ENCODE results near the gene TPP1. TPM values are rescaled to one million over a fixed set of nuclear protein-coding genes. Genes with fewer than 3 reads are reported as not detected.

TPP1 gene
- total RNA-seq, 1 donor from 2014 or later = 100 TPM

DNA sequence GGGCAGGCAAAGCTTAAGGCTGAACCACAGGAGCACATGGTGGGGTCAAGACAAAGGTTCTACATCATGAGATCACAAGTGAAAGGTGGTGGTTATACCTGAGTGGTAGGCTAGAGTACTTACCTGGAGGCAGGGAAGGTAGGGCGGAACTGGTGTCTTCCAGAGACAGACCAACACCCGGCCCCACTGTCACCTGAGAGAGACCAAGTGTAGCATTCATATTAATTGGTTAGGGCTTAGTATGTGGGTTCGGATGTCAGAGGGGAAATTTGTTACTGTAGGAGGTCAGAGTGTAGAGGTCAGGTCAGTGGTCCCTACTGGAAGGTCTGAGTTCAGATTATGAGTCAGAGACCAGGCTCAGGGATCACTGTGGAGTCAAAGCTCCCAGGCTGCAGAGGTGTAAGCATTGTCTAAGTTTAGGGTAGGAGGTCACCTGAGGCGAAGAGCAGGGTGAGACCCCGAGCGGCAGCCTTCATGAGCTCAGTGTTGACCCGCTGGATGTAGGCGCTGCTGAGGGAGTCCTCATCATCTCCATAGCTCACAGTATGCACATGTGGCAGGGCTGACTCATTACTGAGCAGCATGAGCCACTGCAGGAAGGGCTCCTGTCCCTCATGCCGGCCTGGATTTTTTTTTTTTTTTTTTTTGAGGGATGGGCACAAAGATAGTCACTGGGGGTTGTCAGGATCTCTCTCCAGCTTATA, 3.2 kb downstream of the TPP1 start:
- DNase-seq (ENCODE audit: low spot score) = no peak
- intact Hi-C loops (cut with DNase I) = loop anchor here (5.0 kb wide), 1 partner anchor 66 kb away; the partner anchor contains the start of gene MRPL17
- no peak for ATAC-seq

DNA sequence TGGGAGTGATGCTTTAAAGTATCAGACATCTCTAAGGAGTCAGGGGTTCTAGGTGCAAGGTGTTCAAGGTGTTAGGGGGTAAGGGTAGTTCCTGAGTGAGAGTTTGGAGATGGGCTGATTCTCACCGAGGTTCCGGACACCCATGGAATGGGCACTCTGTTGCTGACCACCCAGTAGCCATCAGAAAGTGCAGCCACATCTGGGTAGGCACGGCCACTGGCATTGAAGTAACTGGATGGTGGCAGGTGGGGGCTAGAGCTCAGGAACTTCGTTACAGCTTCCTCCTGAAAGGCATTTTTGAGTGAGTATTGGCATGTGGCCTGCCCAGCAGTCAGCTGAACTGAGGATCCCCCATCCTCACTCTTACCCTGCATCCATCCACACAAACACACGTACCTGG, 4.2 kb downstream of the TPP1 start:
- ATAC-seq = no peak
- DNase-seq (ENCODE audit: low spot score) = no peak

DNA sequence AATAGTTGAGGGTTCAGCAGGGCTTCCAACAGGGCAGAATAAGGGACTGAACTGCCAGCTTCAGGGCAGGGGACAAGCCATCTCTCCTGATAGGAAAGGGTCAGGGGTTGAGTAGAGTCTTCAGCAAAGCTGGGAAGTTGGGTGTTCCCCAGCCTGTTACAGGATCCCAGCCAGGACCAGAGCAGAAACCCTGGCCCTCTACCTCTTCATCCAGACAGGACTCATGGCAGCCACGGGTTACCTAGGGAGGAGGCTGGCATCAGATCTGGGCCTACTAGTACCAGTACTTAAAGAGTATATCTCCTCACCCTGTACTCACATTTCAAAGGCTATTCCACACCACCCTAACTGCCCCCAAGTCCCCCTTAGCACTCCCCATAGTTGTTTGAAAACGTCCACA, 4.8 kb downstream of the TPP1 start:
- no peak for DNase-seq (ENCODE audit: low spot score)
- intact Hi-C loops (cut with DNase I) = no loop called here
- ATAC-seq = no peak

More for the DNA sequence above, 4.2 kb downstream of the TPP1 start:
- intact Hi-C loops (cut with DNase I) = loop anchor here (5.0 kb wide), 1 partner anchor 67 kb away; the partner anchor contains the start of gene MRPL17

DNA sequence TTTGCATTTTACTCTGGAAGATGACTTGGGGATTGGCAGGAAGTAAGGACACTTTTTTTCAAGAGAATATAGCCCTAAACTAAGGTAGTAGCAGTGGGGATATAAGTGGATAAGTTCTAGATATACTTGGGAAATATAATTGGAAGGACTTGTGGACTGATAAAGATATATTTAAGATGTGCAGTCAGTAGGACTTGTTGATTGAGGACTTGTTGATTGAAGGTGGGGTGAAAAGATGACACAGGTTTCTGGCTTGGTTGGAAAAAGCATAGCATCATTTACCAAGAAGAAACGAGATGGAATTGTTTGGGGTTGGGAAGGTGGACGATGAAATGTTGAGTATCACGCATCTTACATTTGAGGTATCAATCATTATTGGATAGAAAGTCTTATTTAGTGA, 5.7 kb downstream of the TPP1 start:
- intact Hi-C loops (cut with DNase I) = no loop called here
- ATAC-seq (no peak), DNase-seq (ENCODE audit: low spot score) (no peak)

DNA sequence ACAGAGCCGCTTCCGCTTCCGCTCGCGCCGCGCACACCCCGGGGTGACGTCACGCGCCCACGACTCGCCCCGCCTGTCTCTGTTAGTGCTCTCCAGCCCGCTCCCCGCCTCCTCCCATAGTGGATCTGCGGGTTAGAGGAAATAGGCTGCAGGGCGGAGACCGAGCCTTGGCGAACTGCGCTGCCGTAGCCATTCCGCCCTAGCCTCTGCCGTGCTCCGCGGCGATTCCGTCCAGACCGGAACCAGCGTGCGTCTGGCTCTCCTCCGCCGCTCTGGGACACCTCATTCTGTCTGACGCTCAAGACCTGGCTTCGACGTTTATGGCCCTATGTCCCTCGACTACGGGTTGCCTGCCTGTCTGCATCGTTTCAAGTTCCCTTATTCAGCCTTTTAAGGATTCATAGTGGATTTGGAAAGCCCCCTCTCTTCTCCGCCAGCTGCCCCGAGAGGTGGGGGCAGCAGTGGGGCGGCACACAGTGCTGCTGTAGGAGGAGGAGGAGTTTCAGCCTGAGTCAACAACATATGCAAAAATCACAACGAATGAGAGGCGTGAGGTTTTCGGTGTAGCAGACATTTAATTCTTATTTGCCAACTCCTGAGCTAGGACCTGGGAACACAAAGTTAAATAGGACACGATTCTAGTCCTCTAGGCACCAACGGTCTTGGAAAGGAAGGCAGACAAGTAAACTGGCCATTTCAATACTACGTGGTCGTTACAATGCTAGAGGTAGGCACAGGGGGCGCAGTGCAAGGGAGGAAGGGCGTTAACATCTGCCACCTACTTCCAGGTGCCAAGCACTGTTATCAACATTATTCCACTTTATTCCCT, 6.8 kb downstream of the TPP1 start, which contains the start of gene TAF10:
Gene TAF10, minus strand, starts transcription at position 4 of the 829 bp plus-strand sequence. CDS start 27 bp downstream, outside the sequence.
- ATAC-seq (peak; percentile 97), DNase-seq (ENCODE audit: low spot score) (peak; percentile 99)
- intact Hi-C loops (cut with DNase I) = no loop called here

DNA sequence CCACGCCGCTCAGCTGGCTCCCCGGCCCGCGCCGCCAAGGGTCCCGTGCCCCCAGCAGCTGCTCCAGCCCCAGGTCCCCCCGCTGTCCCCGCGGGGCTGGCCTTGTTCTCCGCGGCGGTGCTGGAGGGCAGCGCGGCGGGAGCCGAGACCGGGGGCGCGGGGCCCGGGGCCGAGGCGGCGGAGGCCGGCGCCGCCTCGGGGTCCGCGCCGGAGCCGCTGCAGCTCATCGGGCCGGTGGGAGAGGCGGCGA, 7.3 kb downstream of the TPP1 start:
- intact Hi-C loops (cut with DNase I) = no loop called here
- no peak for DNase-seq (ENCODE audit: low spot score)
- ATAC-seq = no peak

DNA sequence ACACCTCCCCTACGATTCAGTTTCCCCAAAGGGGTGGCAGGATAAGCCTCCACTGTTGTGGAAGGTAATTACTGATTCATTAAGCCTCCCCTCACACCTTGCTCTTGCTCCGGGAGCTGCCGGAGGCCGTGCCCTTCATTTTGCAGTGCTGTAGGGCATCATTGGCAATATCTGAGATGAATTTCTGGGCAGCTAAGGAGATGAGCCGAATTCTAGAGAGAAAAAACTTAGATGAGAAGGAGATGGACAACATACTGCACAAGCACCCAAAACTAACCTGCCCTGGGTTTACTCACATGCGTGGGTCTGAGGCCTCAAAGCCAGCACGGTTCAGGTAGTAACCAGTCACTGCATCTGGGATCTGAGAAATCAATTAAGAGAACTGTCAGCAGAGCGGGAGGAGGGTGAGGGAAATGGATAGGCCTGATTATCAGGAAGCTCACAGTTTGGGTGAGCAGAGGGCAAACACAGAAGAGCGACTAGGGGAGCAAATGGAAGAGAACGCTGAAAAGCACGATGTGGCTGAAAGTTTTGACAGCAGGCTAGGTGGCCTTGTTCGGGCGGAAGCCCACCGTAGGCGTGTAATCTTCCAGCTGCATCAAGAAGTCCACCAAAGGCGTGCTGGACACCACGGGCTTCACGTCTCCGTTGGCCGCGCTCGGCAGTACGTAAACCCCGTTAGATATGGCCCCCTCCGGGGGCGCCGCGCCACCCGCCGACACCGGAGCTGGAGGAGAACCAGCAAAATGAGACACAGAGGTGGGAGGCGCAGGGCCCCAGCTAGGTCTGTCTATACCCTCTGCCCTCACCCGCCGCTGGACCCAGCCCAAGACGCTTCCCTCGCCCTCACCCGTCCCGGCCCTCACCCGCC, 7.9 kb downstream of the TPP1 start:
- ATAC-seq = no peak
- peak; percentile 82 for DNase-seq (ENCODE audit: low spot score)

DNA sequence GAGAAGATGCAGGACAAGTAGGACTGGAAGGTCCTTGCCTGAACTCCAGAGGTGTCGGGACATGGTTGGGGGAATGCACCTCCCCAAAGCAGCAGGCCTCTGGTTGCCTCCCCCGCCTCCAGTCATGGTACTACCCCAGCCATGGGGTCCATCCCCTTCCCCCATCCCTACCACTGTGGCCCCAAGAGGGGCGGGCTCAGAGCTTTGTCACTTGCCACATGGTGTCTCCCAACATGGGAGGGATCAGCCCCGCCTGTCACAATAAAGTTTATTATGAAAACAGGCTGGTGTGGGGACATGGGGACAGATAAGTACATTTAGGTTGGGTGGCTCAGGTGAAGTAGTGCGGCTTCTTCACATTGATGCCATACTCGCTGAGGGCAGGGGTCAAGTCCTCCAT, 8.6 kb downstream of the TPP1 start:
- no peak for ATAC-seq
- DNase-seq (ENCODE audit: low spot score) = no peak
- intact Hi-C loops (cut with DNase I) = no loop called here

More for the DNA sequence above, 7.9 kb downstream of the TPP1 start:
- intact Hi-C loops (cut with DNase I) = no loop called here

DNA sequence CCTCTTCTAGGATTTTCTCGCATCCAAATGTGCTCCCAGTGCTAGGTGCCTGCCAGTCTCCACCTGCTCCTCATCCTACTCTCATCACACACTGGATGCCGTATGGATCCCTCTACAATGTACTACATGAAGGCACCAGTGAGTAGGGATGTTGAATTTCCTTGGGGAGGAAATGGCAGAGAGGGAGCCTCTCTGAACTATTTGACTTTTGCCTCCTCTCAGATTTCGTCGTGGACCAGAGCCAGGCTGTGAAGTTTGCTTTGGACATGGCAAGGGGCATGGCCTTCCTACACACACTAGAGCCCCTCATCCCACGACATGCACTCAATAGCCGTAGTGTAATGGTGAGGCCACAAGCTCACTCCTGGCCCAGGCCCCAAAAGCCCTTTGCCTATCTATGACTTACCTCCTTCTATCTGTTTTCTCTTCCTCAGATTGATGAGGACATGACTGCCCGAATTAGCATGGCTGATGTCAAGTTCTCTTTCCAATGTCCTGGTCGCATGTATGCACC, 9.7 kb downstream of the TPP1 start:
- ATAC-seq = no peak
- intact Hi-C loops (cut with DNase I) = no loop called here
- no peak for DNase-seq (ENCODE audit: low spot score)

DNA sequence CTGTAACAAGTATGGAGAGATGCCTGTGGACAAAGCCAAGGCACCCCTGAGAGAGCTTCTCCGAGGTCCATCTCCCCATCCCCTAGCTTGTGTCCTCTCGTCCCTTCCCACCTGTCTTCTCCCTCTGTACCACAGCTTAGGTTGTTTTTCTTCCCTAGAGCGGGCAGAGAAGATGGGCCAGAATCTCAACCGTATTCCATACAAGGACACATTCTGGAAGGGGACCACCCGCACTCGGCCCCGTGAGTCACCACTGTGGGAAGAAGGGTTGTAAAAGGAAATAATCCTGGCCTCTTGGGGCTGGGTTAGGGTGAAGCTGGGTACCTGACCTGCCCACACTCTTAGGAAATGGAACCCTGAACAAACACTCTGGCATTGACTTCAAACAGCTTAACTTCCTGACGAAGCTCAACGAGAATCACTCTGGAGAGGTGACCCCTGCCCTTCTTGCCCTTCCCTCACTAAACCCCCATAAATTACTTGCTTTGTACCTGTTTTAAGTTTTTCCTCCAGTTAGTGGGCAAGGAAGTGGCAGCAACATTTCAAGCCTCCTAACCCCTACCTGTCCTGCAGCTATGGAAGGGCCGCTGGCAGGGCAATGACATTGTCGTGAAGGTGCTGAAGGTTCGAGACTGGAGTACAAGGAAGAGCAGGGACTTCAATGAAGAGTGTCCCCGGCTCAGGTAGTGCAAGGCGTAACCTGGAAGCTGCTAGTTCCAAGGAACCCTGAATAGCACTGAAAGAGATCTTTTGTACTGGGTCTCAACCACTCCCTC, 10.3 kb downstream of the TPP1 start:
- intact Hi-C loops (cut with DNase I) = no loop called here
- DNase-seq (ENCODE audit: low spot score) = no peak
- ATAC-seq = no peak

DNA sequence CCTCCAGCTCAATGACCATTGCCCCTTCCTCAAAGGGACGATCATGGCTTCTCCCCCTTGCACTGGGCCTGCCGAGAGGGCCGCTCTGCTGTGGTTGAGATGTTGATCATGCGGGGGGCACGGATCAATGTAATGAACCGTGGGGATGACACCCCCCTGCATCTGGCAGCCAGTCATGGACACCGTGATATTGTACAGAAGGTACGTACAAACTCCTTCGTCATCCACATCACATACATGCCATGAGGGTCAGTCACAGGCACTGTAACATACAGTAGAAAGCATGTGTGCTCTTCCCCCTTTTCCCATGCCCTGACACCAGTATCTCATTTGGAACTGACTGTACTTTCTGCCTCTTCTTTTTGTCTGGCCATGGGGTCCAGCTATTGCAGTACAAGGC, 11.2 kb downstream of the TPP1 start:
- intact Hi-C loops (cut with DNase I) = no loop called here
- DNase-seq (ENCODE audit: low spot score) = no peak

DNA sequence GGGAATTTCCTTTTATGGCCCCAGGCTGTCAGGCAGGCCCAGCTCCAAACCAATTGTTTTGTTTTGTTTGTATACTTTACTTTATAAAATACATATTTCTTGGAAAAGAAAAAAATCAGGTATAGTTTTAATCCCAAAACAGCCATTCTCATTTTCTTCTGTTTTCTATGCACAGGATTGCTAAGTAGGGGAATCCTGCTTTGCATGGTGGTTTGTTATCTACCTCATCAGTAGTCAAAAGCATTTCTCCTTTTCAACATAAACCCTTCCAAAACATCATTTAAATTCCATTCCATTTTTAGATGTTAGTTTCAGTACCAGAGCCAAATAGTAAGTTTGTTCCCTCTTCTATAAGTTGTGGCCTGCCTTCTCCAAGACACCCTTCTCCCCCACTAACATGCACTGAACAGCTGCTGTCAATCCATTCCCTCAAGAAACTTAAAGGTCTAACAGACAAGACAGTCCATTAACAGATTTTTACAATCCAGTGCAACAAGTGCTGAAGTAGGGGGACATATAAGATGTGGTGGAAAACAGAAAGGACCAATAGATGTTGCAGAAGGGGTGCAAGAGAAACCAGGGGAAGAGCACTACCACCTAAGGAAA, 11.9 kb downstream of the TPP1 start:
- intact Hi-C loops (cut with DNase I) = no loop called here
- DNase-seq (ENCODE audit: low spot score) (no peak), ATAC-seq (no peak)

More for the DNA sequence above, 11.2 kb downstream of the TPP1 start:
- no peak for ATAC-seq

DNA sequence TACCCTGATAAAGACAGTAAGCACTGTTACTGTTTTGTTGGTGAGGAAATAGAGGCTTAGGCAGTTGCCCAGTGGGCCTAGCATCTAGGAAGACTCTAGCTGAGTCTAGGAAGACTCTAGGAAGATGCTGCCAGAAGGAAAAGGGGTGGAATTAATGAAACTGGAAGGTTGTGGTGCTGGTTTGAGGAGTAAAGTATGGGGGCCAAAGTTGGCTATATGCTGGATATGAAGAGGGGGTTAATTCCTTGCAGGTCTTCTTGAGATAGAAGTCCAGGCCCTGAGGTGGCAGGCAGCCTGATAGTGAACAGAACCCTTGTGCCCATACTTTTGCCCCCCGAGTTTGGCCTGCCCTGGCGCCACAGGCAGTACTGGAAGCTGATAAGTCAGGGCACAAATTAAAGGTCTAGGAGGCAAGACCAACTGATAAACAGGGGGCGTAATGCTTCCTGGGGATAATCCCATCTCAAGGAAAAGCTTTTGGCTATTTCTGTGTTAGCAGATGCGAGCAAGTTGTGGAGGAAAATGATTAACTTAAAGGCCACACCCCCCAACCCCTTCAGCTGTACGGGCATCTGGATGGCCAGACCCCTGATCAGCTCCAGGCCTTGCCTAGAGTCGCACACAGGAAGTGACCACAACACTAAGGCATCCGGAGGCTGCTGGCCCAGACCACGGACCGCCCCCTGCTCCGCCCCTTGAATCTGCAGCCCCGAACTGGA, 12.6 kb downstream of the TPP1 start:
- ATAC-seq = peak; percentile 90
- intact Hi-C loops (cut with DNase I) = no loop called here
- DNase-seq (ENCODE audit: low spot score) = peak; percentile 96

DNA sequence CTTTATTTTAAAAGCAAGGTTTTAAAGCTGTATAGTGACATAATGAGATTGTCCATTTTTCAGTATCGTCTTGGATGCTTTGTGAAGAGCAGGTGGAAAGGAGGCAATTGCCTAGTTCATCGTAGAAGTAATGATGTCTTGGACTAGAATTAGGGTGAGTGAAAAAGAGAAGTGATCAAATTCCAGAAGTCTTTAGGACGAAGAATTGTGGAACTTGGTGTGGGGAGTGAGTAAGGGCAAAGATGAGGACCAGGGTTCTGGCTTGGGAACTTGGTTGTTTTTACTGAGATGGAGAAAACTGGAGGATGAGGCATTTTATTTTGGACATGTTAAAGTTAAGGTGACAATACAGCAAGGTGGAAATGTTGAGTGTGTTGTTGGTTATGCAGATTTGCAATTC, 14.4 kb downstream of the TPP1 start:
- ATAC-seq (no peak), DNase-seq (ENCODE audit: low spot score) (no peak)
- intact Hi-C loops (cut with DNase I) = no loop called here

DNA sequence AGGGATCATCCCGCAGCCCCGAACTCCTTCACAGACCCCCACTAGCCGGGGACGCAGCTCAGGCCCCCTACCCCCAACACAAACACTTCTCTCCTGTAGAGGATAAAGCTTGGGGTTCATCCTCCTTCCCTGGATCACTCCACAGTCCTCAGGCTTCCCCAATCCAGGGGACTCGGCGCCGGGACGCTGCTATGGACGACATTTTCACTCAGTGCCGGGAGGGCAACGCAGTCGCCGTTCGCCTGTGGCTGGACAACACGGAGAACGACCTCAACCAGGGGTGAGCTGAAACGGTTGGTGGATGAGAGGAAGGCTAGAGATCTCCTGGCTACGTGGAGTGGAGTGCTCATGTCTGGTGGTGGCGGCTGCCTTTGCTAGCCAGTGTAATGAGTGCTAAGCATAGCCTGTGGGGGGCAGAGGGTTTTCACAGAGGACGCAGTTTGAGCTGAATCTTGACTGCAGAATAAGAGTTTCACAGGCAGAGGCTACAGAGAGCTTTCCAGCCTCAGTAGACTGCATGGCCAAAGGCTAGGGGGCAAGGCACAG, 15.1 kb downstream of the TPP1 start:
- ATAC-seq = peak; percentile 71
- no peak for DNase-seq (ENCODE audit: low spot score)
- intact Hi-C loops (cut with DNase I) = no loop called here

DNA sequence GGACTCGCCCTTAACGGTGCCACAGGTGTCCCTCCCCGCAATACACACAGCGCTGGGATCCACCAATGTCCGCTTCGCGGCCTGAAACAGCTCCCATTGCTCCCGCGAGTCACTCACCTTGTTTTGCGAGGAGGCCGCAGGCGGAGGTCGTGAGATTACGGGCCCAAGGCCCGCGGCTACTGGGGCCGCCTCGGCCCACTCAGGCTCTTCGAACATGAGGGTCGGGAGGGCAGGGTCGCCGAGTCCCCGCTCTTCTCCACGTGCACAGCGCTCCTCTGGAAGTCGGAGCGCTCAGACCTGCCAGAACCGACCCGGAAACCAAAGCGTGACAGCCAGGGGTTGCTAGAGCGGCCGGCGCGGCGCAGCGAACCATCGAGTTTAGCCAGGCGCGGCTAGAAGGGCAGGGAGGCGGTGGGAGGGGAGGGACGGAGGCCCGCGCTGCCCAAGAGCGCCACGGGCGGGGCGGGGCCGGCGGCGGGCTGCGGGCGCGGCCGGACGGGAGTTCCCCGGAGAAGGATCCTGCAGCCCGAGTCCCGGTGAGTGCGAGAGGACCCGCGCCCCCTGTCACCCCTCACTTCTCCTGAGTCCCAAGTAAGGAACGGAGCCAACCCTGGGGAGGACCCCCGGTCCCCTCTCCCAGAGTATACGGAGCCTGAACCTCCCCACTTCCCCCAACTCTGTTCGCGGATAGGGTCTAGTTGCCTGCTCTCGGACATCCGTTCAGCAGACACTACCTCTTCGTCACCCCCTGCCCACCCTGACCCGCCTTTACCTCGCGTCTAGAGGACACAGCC, 15.7 kb downstream of the TPP1 start, which contains the start of the genes ILK and RRP8:
Gene ILK, plus strand, starts transcription at position 488 of the 794 bp plus-strand sequence. CDS start 498 bp downstream, outside the sequence.
Gene RRP8, minus strand, starts transcription at position 330 of the 794 bp plus-strand sequence. Its CDS starts 114 bp downstream, at position 216.
- intact Hi-C loops (cut with DNase I) = no loop called here
- DNase-seq (ENCODE audit: low spot score) = peak; percentile 94
- peak; percentile 92 for ATAC-seq
